Measurements from ENCODE around the gene CAD.
"Not testable (repeated sequence)": the region's sequence is repeated elsewhere in the genome, so short reads cannot be mapped to it uniquely, and the experiment has no call there.

CAD gene

GRCh38 chr2:27217173-27218121, at the start of gene CAD:
CAD (plus strand) TSS chr2:27217369; CDS start chr2:27217552, 183 bp downstream.
- DNase-seq = peak; percentile 71 to 89

GRCh38 chr2:27170581-27171337, 46.4 kb upstream of the CAD start:
- no peak for DNase-seq

- DNase-seq = no peak
Measured at GRCh38 chr2:27171351-27171848, 45.8 kb upstream of the CAD start.

GRCh38 chr2:27174638-27175037, 42.5 kb upstream of the CAD start:
- no peak for DNase-seq

GRCh38 chr2:27175330-27175729, 41.8 kb upstream of the CAD start:
- no peak for DNase-seq

GRCh38 chr2:27175781-27176180, 41.4 kb upstream of the CAD start:
- not testable (repeated sequence) for DNase-seq

GRCh38 chr2:27177441-27178351, 39.5 kb upstream of the CAD start:
- DNase-seq = no peak

GRCh38 chr2:27178469-27178868, 38.7 kb upstream of the CAD start:
- no peak for DNase-seq

GRCh38 chr2:27179344-27180000, 37.7 kb upstream of the CAD start:
- no peak for DNase-seq

GRCh38 chr2:27182346-27182745, 34.8 kb upstream of the CAD start:
- no peak for DNase-seq

- no peak for DNase-seq
Measured at GRCh38 chr2:27184115-27184514, 33.1 kb upstream of the CAD start.

GRCh38 chr2:27185331-27186026, 31.7 kb upstream of the CAD start:
- DNase-seq = no peak

- no peak for DNase-seq
Measured at GRCh38 chr2:27186613-27187345, 30.4 kb upstream of the CAD start.

GRCh38 chr2:27189989-27190388, 27.2 kb upstream of the CAD start:
- no peak for DNase-seq

GRCh38 chr2:27191070-27191829, 25.9 kb upstream of the CAD start:
- DNase-seq = peak in 1 of 2 experiments; percentile 55

GRCh38 chr2:27194538-27195354, 22.4 kb upstream of the CAD start:
- no peak for DNase-seq

- not testable (repeated sequence) for DNase-seq
Measured at GRCh38 chr2:27195799-27196198, 21.4 kb upstream of the CAD start.

GRCh38 chr2:27198068-27198467, 19.1 kb upstream of the CAD start:
- not testable (repeated sequence) for DNase-seq

- DNase-seq = no peak
Measured at GRCh38 chr2:27198627-27199026, 18.5 kb upstream of the CAD start.
